MCF 10A (cell line): ENCODE data around the gene ITGA2. TPM values are rescaled to one million over a fixed set of nuclear protein-coding genes. Genes with fewer than 3 reads are reported as not detected.

ENCODE experiments used
- BruUV-seq: library from RNA; stranded (reverse); fragments of 400-500 nt; replicated peaks from 2 replicates; lab custom pipeline; 2021; lab: Mats Ljungman, UMichigan
- CTCF ChIA-PET: fragments of 300-600 bp; sonication (Branson Sonifier 250); formaldehyde crosslinking; extraction: SDS; loops from one replicate; lab custom pipeline; 2021; ENCODE audit warnings: antibody characterized with exemption, inconsistent platforms; lab: Yijun Ruan, JAX
- POLR2A ChIA-PET: fragments of 300-600, 350-650 bp; sonication (Branson Sonifier 250); formaldehyde crosslinking; extraction: SDS; loops from one replicate; lab custom pipeline; 2020; ENCODE audit warnings: antibody characterized with exemption, inconsistent platforms; lab: Yijun Ruan, JAX
- DNase-seq: peaks from one replicate; pipeline ENCODE4 v3.0.0-alpha.2; 2018; ENCODE audit not compliant: unreplicated experiment
- H3K27ac Mint-ChIP-seq: one replicate; pipeline ENCODE4 v1.8.0; 2022; ENCODE audit warnings: mild to moderate bottlenecking, low read depth, mixed read lengths; ENCODE audit not compliant: unreplicated experiment
- H3K27me3 Mint-ChIP-seq: one replicate; pipeline ENCODE4 v1.8.0; 2022; ENCODE audit warnings: mixed read lengths; ENCODE audit not compliant: insufficient read depth, unreplicated experiment
- H3K36me3 Mint-ChIP-seq: one replicate; pipeline ENCODE4 v1.8.0; 2022; ENCODE audit warnings: mild to moderate bottlenecking, moderate library complexity, mixed read lengths; ENCODE audit not compliant: insufficient read depth, unreplicated experiment
- H3K4me1 Mint-ChIP-seq: one replicate; pipeline ENCODE4 v1.8.0; 2022; ENCODE audit warnings: mixed read lengths; ENCODE audit not compliant: insufficient read depth, unreplicated experiment
- H3K4me3 Mint-ChIP-seq: one replicate; pipeline ENCODE4 v1.8.0; 2022; ENCODE audit warnings: mild to moderate bottlenecking, moderate library complexity, mixed read lengths; ENCODE audit not compliant: unreplicated experiment
- H3K9me3 Mint-ChIP-seq: one replicate; pipeline ENCODE4 v1.8.0; 2022; ENCODE audit warnings: mixed read lengths; ENCODE audit not compliant: unreplicated experiment
- intact Hi-C: fragments of 100-400 bp; cut with micrococcal nuclease; formaldehyde crosslinking; loops from 2 replicates; pipeline ENCODE4 v1.14.1; 2022
- total RNA-seq: library from RNA; stranded (reverse); gene quantifications from 2 replicates; pipeline ENCODE4 v1.2.3, GENCODE V29; 2022
- TF ChIP-seq, protein P1 (sequence below): fragments of 200-600 bp; IDR thresholded peaks from one replicate; pipeline ENCODE4 v1.8.0; 2022; ENCODE audit warnings: antibody characterized with exemption, mild to moderate bottlenecking; ENCODE audit not compliant: unreplicated experiment

Gene ITGA2
- total RNA-seq, 1 experiment from 2014 or later: 16.8 TPM

DNA sequence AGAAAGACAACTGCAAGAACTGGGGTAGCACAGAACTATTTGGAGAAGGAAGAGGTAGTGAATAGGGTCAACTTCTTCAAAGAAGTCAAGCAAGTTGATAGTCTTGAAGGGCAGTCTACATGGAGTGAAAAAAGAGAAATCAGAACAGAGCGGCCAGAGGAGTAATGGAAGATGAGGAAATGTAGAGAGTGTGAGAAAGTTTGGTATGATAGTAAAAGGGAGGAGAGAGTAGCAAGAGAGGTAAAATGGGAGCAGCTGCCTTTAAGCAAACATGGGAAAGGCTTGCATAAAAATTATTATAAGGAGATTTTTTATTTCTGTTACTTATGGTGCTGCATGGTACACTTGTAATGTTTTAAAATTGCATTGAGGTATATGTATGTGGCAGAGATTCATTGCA lies 6.8 kb downstream of the ITGA2 start:
- Mint-ChIP-seq H3K4me1 (peaks cover 20% of the 10 kb centered on the region), H3K27ac (no peak overlapping the region), H3K36me3 (no peaks in the 10 kb centered on the region), H3K27me3 (no peaks in the 10 kb centered on the region), H3K4me3 (no peak overlapping the region), H3K9me3 (no peaks in the 10 kb centered on the region)
- intact Hi-C loops: no loop called here
- no TSS peak for BruUV-seq
- DNase-seq: no peak
- ChIA-PET CTCF (interaction anchor here (0.5 to 3.8 kb wide), 7 partner anchors 20 to 102 kb away, joined by 3 to 17 read pairs (median 3); no protein-coding TSS in a partner anchor), POLR2A (interaction anchor here (1.0 to 4.4 kb wide), 6 partner anchors 7 to 48 kb away, joined by 5 to 39 read pairs (median 8); partner anchors contain the start of gene ITGA2)
- TF ChIP-seq, protein P1, sequence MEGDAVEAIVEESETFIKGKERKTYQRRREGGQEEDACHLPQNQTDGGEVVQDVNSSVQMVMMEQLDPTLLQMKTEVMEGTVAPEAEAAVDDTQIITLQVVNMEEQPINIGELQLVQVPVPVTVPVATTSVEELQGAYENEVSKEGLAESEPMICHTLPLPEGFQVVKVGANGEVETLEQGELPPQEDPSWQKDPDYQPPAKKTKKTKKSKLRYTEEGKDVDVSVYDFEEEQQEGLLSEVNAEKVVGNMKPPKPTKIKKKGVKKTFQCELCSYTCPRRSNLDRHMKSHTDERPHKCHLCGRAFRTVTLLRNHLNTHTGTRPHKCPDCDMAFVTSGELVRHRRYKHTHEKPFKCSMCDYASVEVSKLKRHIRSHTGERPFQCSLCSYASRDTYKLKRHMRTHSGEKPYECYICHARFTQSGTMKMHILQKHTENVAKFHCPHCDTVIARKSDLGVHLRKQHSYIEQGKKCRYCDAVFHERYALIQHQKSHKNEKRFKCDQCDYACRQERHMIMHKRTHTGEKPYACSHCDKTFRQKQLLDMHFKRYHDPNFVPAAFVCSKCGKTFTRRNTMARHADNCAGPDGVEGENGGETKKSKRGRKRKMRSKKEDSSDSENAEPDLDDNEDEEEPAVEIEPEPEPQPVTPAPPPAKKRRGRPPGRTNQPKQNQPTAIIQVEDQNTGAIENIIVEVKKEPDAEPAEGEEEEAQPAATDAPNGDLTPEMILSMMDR: no peak

DNA sequence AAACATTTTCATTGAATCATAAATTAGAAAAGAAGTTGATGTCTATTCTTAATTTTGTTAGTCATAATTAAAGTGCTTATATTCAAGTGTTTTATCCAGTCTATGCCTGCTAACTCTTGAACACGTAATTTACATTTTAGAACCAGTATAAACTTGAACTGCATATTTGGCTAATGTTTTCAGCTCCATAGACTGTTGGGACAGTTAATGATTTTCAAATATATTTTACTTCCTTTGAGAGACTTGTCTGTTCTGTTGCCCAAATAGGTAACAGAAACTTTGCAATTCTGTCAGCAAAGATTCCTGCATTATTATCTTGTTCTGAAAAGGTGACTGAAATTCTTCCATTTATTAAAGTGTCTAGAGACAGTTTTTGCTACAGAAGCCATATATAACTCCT lies 7.8 kb downstream of the ITGA2 start:
- no peaks in the 10 kb centered on the region for H3K9me3 Mint-ChIP-seq
- CTCF ChIA-PET: interaction anchor here (1.1 to 3.8 kb wide), 3 partner anchors 19 to 48 kb away, joined by 3 to 17 read pairs (median 7); no protein-coding TSS in a partner anchor
- H3K4me1 Mint-ChIP-seq: peaks cover 16% of the 10 kb centered on the region
- no peak for DNase-seq
- no peaks in the 10 kb centered on the region for H3K36me3 Mint-ChIP-seq
- TF ChIP-seq, protein P1: no peak
- no peak overlapping the region for H3K4me3 Mint-ChIP-seq
- no TSS peak for BruUV-seq
- no peak overlapping the region for H3K27ac Mint-ChIP-seq
- intact Hi-C loops: no loop called here
- no peaks in the 10 kb centered on the region for H3K27me3 Mint-ChIP-seq
- POLR2A ChIA-PET: interaction anchor here (0.6 to 4.4 kb wide), 7 partner anchors 8 to 214 kb away, joined by 3 to 39 read pairs (median 8); partner anchors contain the start of gene ITGA2

DNA sequence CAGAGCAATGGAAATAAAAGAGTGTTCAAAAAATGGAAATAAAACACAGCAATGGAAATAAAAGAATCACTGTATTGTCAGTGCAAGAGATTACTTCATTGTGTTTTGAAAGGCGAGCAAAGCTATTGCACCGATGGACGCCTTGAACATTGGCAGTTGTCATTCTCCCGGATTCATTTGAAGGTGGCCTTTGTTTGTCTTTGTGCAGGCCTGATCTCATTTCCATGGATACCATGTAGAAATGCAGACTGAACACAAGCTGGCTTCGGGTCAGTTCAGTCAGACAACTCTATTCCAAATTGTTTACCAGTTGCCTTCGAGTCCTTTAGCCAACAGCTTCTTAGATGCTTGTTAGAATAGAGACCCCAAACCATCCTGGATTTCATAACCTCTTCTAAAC lies 8.3 kb downstream of the ITGA2 start:
- TF ChIP-seq, protein P1: no peak
- DNase-seq: no peak
- no peak overlapping the region for H3K4me3 Mint-ChIP-seq
- H3K36me3 Mint-ChIP-seq: no peaks in the 10 kb centered on the region
- no peak overlapping the region for H3K27ac Mint-ChIP-seq
- POLR2A ChIA-PET: interaction anchor here (0.8 to 4.4 kb wide), 6 partner anchors 8 to 49 kb away, joined by 5 to 39 read pairs (median 8); partner anchors contain the start of gene ITGA2
- H3K4me1 Mint-ChIP-seq: peaks cover 11% of the 10 kb centered on the region
- CTCF ChIA-PET: interaction anchor here (1.8 to 3.8 kb wide), 2 partner anchors 47 to 49 kb away, joined by 7 to 17 read pairs; no protein-coding TSS in a partner anchor
- intact Hi-C loops: no loop called here
- H3K27me3 Mint-ChIP-seq: no peaks in the 10 kb centered on the region
- BruUV-seq: no TSS peak
- no peaks in the 10 kb centered on the region for H3K9me3 Mint-ChIP-seq

DNA sequence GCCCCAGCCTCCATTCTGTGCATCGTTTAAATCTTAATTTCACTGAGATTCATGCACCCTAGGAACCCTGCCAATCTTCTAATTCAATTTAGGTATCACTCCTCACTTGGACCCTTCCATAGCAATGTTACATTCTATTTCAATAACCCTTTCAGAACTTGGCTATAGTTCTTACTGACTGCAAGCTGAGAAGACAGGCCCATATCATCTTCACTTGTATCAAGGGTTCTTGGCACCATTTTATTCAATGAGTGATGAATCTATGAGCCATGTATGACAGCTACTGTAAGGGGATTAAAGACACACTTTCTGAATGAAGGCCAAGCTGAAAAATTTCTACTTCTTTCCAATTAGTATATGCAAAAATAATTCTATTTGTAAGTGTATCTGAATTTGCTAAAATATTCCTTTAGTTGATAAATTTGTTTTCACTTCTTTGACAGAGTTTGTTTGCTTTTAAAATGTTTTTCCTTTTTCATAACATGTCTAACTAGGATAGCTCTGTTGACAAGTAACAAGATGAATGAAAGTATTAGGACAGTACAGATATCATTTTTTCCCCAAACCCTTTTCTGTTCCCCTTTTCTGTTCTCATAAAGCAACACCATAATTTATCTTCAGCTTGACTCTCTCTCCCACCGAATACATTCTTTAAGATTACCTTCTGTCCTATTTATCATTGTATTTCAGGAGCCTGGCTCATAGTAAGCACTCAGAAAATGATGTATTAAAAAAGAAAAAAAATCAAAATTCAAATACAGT lies 9.6 kb downstream of the ITGA2 start:
- Mint-ChIP-seq H3K27ac (no peak overlapping the region), H3K4me3 (no peak overlapping the region), H3K4me1 (peaks cover 5% of the 10 kb centered on the region), H3K36me3 (peaks cover 4% of the 10 kb centered on the region), H3K27me3 (no peaks in the 10 kb centered on the region), H3K9me3 (no peaks in the 10 kb centered on the region)
- ChIA-PET POLR2A (interaction anchor here (0.5 to 4.4 kb wide), 3 partner anchors 8 to 1985 kb away, joined by 3 to 39 read pairs (median 32); partner anchors contain the start of gene ITGA2), CTCF (interaction anchor here (3.8 kb wide), 1 partner anchor 50 kb away, joined by 17 read pairs; no protein-coding TSS in a partner anchor)
- intact Hi-C loops: no loop called here
- no TSS peak for BruUV-seq
- TF ChIP-seq, protein P1: no peak
- no peak for DNase-seq
